AG09319 (cell line): Measurements from ENCODE around the gene NDUFB11.
"Not testable (repeated sequence)": the region's sequence is repeated elsewhere in the genome, so short reads cannot be mapped to it uniquely, and the experiment has no call there.

Experiments
- DNase-seq: peaks from one replicate; pipeline ENCODE4 v3.0.0-alpha.2; 2010; ENCODE audit warnings: low read depth; ENCODE audit errors: extremely low read depth
- TF ChIP-seq, protein P1 (sequence below): IDR thresholded peaks from 2 replicates; pipeline ENCODE4 v1.5.1; 2011; ENCODE audit warnings: low read depth, mild to moderate bottlenecking, inconsistent platforms, low read length, moderate library complexity

Gene NDUFB11

DNA sequence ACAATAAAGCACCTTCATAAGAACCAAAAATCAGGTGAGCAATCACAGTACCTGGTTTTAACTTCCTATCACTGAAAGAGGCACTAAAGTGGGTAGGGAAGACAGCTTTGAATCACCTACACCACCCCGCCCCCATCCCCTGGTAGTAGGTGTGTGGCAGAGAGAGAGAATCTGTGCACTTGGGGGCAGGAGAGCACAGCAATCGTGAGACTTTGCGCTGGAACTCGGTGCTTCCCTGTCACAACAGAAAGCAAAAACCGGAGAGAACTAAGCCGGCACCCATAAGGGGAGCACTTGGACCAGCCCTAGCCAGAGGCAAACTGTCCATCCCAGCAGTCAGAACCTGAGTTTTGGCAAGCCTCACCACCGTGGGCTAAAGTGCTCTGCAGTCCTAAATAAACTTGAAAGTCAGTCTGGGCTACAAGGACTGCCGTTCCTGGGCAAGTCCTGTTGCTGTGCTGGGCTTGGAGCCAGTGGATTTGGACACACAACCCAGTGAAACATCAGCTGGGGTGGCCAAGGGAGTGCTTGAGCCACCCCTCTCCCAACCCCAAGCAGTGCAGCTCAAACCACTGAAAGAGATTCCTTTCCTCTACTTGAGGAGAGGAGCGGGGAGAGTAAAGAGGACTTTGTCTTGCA lies 32.1 kb downstream of the NDUFB11 start:
- DNase-seq, result no peak
- TF ChIP-seq, protein P1, sequence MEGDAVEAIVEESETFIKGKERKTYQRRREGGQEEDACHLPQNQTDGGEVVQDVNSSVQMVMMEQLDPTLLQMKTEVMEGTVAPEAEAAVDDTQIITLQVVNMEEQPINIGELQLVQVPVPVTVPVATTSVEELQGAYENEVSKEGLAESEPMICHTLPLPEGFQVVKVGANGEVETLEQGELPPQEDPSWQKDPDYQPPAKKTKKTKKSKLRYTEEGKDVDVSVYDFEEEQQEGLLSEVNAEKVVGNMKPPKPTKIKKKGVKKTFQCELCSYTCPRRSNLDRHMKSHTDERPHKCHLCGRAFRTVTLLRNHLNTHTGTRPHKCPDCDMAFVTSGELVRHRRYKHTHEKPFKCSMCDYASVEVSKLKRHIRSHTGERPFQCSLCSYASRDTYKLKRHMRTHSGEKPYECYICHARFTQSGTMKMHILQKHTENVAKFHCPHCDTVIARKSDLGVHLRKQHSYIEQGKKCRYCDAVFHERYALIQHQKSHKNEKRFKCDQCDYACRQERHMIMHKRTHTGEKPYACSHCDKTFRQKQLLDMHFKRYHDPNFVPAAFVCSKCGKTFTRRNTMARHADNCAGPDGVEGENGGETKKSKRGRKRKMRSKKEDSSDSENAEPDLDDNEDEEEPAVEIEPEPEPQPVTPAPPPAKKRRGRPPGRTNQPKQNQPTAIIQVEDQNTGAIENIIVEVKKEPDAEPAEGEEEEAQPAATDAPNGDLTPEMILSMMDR, result no peak

DNA sequence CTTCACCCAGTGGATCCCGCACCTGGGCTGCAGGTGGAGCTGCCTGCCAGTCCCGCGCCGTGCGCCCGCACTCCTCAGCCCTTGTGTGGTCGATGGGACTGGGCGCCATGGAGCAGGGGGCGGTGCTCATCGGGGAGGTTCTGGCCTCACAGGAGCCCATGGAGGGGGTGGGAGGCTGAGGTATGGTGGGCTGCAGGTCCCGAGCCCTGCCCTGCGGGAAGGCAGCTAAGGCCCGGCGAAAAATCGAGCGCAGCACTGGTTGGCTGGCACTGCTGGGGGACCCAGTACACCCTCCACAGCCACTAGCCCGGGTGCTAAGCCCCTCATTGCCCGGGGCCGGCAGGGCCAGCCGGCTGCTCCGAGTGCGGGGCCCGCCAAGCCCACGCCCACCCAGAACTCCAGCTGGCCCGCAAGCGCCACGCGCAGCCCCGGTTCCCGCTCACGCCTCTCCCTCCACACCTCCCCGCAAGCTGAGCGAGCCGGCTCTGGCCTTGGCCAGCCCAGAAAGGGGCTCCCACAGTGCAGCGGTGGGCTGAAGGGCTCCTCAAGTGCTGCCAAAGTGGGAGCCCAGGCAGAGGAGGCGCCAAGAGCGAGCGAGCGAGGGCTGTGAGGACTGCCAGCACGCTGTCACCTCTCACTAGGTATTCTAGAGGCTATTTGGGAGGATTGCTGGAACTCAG lies 33.4 kb downstream of the NDUFB11 start:
- not testable (repeated sequence) for DNase-seq

DNA sequence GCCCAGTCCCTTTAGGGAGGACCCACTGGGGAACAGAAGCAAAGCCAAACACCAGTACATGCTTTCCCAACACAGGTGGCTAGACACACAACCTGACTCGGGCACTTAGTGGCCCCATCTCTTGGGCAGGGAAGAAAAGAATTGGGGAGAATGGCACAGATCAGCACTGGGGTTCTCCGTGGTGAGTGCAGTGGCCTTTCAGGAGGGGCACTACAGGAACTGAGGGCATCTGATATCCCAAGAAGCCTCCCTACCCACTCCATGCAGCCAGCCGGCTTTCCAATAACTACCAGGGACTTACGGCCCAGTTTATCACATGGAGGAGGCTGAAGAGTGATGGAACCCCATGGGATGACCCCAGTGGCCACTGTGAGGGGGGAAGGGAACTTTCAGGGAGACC lies 43.3 kb downstream of the NDUFB11 start:
- TF ChIP-seq, protein P1, result no peak
- no peak for DNase-seq

DNA sequence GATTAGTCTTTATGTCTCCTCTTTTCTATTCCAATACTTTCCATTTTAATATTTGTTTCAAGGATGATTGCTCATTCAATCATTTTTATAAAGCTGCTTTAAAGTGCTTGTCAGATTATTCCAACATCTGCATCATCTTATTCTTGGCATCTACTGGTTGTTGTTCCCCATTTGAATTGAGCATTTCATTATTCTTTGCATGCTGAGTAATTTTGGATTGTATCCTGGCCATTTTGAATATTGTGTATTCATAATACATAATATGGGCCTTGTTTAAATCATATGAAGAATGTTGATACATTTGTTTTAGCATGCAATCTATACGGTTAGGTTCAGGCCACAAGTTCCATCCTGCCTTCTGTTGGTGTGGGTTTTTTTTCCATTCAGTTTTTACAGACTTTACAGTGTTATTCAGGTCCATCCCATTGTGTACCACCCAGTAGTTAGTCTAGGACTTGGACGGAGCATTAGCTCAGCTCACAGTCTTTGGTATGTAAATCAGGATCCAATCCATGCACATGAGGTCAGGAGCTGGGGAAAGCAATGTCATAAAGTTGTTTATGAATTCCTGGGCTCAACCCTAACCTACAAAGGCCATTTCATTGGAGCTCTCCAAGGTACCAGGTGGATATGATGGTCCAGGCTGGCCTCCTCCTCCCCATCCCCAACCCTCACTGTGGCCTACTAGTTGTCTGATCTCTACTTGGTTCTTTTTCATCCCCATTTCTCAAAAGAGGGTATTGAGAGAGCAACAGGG lies 46.0 kb downstream of the NDUFB11 start:
- TF ChIP-seq, protein P1, result no peak
- no peak for DNase-seq

DNA sequence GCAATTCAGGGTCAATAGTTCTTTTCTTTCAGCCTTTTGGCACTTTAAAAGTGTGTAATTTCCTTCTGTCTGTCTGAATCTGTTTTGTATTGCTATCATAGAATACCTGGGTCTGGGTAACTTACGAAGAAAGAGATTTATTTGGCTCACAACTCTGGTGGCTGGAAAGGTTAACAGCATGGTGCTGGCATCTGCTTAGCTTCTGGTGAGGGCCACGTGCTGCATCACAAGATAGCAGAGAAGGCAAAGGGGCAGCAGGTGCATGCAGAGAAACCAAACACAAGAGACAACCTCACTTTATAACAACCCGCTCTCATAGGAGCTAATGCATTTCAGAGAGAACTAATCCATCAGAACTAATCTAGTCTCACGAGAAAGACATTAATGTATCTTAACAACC lies 47.5 kb downstream of the NDUFB11 start:
- TF ChIP-seq, protein P1, result no peak
- DNase-seq, result no peak

DNA sequence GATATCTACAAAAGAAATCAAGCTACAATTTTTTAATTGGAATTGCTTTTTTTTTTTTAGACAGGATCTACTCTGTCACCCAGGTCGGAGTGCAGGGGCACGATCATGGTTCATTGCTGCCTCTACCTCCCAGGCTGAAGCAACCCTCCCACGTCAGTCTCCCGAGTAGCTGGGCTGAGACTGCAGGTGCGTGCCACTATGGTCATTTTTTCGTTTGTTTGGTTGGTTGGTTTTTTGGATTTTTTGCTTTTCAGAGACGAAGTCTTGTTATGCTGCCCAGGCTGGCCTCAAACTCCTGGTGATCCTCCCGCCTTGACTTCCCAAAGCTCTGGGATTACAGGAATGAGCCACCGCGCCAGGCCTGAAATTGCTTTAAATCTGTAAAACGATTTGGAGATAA lies 50.6 kb downstream of the NDUFB11 start:
- TF ChIP-seq, protein P1, result no peak
- DNase-seq, result no peak

DNA sequence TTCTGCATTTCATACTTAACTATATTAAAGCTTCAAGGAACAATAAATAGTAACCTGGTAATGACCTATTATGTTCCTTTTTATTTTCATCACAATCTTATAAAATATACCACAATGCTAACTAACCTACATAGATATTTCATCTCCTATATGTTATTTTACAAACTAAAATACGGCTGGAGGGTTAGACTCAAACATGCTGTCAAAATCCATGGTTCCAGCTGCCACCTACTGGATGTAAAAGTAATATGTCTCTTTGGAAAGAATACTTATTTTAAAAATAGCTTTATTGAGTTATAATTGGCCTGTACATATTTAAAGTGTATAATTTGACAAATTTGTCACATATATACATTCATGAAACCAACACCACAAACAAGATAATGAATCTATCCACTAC lies 51.3 kb downstream of the NDUFB11 start:
- TF ChIP-seq, protein P1, result peak; percentile 47
- DNase-seq, result no peak
